Activated CD8-positive, alpha-beta memory T cell treated with anti-CD3 and anti-CD28 coated beads for 24 hours (primary cell): ENCODE measurements around the gene GALNT10.

Experiments used
- DNase-seq: peaks from one replicate; pipeline ENCODE4 v3.0.0-alpha.2; 2020

GALNT10 gene

DNA sequence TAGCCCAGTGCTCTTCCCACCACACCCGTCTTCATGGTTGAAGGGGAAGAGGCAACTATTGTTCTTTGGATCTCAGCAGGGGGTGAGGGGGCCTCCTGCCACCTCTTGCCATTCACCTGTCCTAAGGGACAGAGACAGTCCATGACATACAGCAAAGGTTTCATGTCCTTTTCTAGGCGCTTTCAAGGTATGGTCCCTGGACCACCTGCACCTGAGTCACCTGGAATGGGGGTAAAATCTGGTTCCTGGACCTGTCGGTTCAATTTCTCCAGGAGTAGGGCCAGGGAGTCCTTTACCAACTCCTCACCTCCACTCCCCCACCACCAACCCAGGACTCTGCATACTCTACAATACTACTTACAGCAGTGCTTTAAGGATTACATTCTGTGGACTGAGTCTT lies 221.8 kb downstream of the GALNT10 start:
- peak; percentile 17 for DNase-seq

DNA sequence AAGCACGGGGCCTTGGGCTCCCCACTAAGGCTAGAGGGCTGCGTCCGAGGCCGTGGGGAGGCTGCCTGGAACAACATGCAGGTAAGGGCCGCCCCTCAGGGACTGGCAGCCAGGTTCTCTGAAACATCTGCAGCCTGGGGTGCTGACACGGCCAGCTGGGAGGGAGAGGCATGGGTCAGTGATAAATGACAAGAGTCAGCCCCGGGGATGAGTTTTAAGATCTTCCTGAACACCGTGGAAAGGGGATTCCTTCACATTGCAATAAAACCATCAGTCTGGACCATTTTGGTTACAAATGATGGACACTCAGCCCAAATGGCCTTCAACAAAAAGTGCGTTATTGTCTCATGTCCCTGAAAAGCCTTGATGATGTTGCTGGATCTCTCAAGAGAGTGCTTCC lies 222.4 kb downstream of the GALNT10 start:
- DNase-seq: peak; percentile 35

DNA sequence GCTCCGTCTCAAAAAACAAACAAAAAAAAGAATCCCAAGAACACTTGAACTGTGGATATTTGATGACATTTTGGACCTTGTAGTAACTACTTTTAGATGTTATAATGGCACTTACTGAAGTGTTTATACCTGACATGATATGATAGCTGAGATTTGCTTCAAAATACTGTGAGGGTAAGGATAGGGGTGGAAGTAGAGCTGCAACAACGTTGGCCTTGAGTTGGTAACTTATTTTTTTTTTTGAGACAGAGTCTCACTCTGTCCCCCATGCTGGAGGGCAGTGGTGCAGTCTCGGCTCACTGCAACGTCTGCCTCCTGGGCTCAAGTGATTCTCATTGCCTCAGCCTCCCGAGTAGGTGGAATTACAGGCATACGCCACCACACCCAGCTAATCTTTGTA lies 224.6 kb downstream of the GALNT10 start:
- DNase-seq: no peak

DNA sequence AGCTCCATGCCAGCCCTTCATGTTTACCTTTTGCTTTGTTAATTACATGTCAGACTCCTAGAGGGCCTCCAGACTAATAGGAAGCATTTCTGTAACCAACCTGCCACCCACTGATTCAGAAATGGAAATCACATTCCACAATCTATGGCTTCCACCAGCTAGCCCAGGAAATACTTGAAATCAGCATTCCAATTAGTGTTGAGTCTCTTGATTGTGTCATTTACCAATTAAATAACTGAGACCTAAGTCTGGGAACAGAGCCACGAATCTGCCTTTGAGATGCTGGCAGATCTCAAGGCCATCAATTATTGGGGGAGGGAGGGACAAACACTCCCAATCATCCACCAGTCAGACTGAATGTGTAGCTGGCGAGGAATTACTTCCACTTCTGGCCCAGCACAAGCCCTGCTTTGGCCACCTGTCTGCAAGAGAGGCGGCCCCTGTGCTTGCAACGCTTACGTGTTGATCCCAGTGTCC lies 227.8 kb downstream of the GALNT10 start:
- peak; percentile 32 for DNase-seq

DNA sequence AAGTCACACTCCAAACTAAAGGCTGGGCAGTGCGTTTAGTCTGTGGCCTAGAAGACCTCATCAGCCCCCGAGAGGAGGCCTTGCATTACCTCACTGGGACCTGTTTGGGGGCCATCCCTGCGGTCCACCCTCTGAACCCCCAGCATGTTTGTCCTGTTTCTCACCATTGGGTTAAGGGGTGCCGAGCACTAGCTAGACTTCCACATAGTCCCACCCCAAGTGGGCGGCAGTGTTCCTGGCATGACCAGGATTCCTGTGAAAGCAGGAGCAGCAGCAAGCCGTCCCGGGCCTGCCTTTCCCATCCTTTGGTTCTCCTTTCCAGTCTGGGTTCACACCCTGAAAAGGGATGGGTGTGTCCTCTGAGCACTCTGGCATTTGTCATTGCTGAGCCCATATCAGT lies 228.7 kb downstream of the GALNT10 start:
- DNase-seq: peak; percentile 42

DNA sequence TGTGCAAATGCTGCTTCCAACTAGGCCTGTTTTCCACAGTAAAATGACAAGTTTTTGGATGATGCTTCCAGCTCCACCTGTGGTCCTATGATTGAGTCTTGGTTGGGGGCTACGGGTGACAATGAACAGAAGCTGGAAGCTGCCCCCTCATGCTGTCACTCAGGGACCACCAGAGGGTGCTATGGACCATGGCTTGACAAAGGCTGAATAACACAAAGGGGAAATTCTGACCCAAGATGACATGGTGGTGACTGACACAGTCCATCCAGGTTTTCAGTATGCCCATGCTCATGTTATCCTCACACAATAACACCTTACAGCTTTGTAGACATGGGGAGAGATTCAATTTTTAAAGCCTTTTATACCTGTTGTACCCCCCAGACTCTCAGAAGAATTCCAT lies 231.3 kb downstream of the GALNT10 start:
- DNase-seq: peak; percentile 60

DNA sequence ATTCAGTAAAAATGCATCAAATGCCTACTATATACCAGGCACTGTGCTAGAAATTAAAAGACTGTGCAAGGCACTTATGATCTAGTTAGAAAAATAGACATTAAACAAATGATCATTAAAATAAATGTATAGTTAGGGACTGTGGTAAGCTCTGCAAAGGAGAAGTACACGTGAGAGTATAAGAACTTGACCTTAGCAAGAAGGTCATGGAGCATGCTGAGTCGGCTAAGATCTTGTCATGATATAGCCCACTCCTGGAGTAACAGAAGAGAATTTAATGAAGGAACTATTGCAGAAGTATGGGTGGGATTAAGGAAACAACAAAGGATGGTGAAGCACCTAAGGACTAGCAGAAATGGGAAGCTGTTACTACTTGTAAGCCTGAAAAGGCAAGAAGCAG lies 231.8 kb downstream of the GALNT10 start:
- DNase-seq: peak; percentile 4

DNA sequence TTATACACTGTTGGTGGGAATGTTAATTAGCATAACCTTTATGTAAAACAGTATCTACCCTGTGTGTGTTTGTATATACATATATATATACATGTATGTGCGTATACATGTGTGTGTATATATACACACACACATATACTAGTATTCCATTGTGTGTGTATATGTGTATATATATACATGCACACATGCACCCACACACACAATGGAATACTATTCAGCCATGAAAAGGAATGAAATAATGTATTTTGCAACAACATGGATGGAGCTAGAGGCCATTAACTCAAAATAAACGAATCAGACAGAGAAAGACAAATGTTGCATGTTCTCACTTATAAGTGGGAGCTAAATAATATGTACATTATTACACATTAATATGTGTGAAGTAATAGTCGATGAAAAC lies 237.7 kb downstream of the GALNT10 start:
- no peak for DNase-seq

DNA sequence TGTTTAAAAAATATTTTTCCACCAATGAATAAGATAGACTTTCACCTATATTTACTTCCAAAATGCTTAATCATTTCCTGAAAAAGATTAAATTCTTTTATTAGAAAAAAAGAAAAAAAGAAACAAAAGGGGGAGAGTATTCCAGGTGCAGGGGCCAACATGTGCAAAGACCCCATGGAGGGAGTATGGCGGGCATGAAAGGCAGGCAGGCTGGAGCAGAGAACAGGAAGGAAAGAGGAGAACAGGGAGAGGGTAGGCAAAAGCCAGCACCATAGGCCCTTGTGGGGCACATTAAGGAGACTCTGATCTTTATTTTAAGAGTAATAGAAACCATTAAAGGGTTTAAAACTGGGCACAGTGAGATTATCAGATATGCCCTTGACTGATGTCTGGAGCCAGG lies 238.8 kb downstream of the GALNT10 start:
- no peak for DNase-seq

DNA sequence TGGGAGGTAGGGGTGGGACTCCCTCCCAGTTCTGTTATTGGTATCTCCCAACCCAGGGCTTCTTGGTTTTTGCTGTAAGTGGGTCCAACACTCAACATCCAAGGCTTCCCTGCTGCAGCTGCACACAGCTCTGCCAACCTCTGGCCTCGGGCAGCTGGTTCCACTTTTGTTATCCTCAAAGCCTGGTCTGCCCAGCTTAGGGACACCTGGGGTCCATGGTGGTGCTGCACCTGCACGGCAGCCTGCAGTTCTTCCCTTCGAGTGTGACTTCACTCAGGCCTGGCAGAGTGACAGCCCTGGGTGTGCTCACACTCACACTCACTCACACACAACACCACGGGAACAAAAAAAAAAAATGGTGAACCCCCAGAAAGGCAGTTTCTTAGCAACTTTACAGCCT lies 239.9 kb downstream of the GALNT10 start:
- no peak for DNase-seq

DNA sequence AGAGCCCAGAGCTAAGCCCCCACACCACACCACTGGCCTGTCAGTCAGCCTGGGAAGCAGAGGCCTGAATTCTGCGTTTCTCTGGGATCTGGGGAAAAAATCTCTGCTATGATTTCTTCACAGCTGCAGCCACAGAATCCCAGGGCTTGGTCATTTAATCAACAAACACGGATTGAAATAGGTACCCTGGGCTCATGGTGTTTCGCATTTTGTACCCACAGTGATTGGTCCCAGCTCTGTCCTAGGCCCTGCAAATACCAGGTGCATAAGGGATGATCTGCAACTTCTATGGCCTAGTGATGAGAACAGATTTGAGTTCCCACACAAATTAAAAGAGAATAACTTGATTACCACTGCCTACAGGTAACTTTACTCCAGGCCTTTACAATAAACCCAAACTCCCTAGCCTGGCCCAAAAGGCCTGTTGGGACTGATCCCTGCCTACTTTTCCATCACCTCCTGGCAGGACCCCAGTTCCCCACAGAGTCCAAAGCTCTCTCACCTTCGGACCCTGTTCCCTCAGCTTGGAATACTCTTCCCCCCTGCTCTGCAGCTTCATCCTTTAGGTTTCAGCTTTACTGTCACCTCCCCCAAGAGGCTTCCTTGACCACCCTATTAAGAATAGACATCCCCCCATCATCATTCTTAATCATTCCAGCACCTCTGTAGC lies 240.6 kb downstream of the GALNT10 start:
- no peak for DNase-seq

DNA sequence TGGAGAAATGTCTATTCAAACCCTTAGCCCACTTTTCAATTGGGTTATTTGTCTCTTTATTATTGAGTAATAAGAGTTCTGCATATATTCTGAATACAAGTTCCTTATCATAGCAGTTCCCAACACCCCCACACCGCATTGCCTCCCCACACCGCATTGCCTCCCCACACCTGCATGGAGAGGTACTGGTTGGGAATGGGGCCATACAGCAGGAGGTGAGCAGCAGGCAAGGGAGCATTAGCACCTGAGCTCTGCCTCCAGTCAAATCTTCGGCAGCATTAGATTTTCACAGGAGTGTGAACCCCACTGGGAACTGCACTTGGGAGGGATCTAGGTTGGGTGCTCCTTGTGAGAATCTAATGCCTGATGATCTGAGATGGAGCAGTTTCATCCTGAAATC lies 244.7 kb downstream of the GALNT10 start:
- peak; percentile 19 for DNase-seq

DNA sequence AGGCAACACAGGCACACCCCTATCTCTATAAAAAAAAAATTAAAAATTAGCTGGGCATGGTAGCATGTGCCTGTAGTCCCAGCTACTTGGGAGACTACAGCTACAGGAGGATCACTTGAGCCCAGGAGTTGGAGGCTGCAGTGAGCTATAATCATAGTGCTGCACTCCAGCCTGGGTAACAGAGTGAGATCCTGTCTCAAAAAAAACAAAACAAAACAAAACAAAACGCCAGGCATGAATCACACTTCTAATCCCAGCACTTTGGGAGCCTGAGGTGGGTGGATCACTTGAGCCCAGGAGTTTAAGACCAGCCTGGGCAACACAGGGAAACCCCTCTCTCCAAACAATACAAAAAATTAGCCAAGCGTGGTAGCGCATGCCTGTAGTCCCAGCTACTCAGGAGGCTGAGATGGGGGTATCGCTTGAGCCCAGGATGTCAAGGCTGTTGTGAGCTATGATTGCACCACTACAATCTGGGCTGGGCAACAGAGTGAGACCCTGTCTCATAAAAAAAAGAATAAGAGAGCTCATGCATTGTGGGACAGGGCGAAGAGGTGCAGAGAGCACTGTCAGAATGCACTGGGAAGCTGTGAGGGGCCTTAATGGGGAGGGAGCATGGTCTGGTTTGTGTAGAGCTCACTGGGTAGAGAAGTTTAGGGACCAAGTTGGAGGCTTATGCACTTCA lies 246.9 kb downstream of the GALNT10 start:
- DNase-seq: no peak

DNA sequence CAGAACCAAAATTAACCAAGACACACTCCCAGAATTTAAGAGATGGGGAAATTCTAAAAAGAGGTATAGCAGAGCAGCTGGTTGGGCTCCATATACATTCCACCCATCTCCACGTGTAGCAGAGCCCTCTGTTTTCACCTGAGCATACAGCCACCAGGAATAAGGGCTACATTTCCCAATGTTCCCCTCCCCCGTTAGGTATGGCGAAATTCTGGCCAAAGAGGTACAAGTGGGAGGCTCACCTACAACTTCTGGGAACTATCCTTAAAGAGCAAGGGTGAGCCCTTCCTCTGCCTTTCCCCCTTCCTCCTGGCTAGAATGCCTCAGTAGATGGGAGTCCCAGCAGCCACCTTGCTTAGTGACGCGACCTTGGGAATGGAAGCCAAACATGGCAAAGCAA lies 250.0 kb downstream of the GALNT10 start:
- DNase-seq: no peak

DNA sequence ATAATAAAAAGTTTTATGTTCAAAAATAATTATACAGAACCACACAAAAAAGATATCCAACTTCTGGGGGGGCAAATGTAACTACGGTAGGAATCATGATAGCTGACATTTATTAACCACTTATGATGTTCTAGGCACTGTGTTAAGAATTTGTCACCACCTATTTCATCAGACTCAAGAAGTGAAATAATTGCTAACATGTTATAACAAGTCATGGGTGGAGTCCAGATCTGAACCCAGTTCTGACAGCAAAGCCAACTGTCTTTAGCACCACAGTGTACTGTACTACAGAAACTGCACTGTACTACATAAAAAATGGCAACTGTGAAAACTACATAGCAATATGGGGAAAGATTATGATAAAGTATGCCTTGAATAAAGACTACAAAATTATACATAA lies 252.3 kb downstream of the GALNT10 start:
- no peak for DNase-seq

DNA sequence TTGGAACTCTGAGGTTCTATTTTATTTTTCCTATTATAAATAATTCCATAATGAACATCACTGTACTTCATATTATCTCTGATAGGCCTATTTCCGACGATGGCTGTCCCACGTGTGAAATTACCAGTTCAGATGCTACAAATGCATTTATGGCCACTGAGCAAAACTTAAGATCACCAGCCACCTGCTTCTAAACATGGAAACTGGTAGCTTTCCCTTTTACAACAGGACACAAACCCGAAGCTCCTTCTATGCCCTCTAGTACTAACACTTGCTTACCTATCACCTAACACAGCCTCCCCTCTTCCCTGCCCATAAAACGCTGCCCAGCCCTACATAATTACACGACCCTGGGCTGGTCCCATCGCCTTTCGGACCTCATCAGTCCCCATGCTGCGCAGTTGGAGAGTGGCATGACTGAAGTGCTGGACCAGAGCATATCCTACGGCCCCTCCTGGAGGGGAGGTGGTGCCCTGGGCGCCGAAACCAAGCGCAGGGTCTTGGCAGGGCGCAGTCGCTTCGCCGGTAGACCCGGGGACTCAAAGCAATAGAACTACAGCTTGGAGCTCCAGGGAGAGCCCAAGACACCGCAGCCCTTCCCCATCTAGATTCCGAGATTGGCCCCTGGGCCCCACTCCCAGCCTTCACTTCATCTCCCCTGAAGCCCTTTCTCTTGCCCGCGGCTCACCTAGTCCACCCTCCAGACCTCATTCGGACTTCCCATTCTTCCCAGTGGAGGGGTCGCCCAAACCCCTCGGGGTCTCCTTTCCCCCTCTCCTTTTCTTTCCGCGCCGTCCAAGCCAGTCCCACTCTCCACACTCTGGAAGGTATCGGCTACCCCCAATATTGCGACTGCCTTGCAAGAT lies 254.3 kb downstream of the GALNT10 start:
- DNase-seq: no peak

DNA sequence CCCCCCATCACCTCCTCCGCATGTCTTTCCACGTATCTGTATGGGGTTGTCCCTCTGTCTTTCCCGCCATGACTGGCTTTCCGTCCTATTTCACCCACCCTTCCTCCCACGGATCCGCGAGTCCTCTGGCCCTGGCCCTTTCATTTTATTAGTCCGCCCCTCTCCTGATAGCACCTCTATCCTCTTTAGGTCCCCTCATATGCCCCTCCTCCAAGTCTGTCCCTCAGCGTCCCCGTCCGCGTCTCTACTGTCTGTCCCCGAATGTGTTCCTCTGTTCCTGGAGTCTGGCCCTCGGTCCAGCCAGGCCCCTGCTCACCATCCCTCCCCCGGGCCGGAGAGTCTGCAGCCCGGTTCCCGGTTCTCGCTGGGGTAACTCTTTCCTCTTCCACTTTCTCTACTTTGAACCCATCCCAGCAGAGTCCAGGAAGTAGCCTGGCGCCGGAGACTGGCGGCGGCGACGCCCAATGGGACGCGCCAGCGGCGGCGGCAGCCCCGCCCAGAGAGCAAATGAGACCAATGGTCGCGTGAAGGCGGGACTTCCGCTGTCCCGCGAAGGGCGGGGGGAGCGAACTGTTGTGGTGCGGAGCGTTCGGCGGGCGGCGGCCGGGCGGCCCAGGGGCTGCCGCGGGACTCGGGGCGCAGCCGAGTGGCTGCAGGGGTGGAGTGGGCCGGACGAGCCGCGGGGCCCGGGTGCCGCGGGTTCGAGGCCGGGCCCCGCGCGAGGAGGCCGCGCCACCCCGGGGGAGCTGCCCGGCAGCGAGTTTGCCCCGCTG lies 255.1 kb downstream of the GALNT10 start, which contains the start of gene SAP30L:
Gene SAP30L (plus strand): TSS at position 576 of the 773 bp plus-strand sequence. CDS start 608 bp downstream, outside the sequence.
- peak; percentile 99 for DNase-seq

DNA sequence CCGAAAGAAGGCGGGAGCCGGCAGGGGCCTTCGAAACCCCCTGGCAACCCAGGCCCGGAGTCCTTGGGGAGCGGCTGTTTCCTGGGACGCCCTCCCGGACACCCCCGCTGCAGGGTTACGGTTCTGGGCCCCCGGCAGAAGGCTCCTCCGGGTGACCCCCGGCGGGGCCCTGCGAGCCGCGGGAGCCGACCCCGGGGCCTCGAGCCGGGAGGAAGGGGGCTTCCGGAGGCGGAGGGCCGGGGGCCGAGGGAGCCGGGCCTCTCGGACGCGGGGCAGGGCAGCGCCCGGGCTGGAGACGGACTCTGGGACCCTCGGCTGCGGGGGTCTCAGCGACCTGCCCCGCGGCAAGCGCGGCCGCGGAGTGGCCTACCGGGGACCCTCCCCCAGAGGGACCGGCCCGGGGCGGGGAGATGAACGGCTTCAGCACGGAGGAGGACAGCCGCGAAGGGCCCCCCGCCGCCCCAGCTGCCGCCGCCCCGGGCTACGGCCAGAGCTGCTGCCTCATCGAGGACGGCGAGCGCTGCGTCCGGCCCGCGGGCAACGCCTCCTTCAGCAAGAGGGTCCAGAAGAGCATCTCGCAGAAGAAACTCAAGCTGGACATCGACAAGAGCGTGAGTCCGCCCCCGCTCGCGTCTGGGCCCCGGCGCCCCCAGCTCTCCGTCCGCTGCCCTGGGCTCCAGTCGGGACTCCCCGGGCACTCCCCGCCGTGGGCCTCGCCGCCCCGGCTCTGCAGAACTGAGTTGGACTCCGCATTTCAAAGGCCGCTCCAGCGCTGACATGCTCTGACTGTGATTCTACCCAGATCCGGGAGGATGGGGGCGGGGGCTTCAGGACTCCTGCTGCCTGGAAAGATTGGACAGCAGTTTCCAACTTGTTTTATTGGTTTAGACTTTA lies 255.9 kb downstream of the GALNT10 start:
- peak; percentile 75 for DNase-seq

DNA sequence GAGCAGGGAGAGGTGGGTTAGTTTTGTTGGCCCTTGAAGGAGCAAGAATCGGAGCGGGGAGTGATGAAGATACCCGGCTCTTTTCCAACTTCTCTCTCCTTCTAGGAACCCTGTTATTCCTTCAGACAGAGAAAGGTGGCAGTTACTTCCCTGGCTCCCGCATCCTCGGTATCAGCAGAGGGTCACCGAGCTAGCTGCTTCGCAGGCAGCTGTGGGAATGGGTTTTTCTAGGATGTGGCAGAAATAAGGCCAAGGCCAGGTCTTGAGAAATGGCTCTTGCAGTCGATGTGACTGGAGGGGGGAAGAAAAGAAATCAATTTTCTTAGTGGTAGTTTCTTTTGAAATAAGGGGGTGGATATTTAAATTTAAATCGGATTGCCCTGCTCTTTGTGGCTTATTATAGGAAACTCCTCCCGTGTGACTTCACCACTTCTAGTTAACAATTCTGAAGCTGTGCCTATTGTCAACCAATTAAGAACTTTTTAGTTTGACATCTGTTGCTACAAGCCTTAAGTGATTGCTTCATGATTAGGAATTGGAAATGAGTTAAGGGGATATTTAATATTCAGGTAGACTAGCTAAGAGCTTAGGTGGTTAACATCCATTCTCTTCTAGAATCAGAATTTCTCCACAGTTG lies 256.7 kb downstream of the GALNT10 start:
- DNase-seq: no peak

DNA sequence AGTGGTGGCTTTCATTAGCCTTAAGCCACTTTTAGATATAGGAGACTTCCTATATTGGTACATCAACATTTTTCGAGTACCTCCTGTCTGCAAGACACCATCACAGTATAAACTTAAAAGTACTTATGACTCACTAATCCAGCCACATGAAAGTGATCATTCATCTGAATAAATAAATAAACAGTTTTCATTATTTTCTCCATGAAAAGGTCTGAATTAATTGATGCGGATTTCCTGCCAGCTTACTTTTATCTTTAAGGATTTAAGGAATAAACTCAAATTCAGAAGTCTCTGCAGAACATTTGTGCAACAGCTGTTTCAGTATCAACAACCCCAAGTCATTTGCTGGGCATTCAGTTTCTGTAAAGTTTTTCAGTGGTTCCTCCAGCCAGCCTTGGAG lies 259.3 kb downstream of the GALNT10 start:
- DNase-seq: no peak

DNA sequence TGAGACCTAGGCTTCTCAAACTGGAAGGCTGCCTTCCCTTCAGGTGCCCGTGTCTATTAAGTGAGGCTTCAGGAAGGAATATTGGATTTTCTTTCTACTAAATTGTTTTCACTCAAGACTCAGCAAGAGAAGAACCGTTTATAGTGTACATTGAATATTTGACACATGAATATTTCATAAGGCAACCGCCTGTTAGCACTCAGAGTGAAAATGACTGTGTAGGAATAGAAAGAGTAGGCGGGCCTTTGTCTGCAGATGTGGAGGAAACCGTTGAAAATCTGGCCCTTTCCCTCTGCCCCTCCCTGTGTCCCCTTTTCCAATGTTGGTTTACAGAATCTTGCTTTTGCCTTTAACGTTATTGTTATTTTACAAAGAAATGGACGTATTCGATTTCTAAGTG lies 261.4 kb downstream of the GALNT10 start:
- DNase-seq: no peak
